GM06990 (cell line): ENCODE measurements around the gene STUM.
A peak's percentile ranks its signal among the peaks of the same experiment; 100 is the strongest.

ENCODE experiments used
- DNase-seq: peaks from one replicate; pipeline ENCODE4 v3.0.0-alpha.2; 2011; ENCODE audit not compliant: insufficient read length; ENCODE audit errors: extremely low read depth
- H3K27me3 ChIP-seq: replicated peaks from 2 replicates; pipeline ENCODE4 v1.6.0; 2011; ENCODE audit warnings: low read length; ENCODE audit not compliant: control insufficient read depth, insufficient read depth
- H3K36me3 ChIP-seq: 2 replicates; pipeline ENCODE4 v1.5.1; 2011; ENCODE audit warnings: low read length; ENCODE audit not compliant: control insufficient read depth, insufficient read depth
- H3K4me3 ChIP-seq: replicated peaks from 2 replicates; pipeline ENCODE4 v1.5.1; 2011; ENCODE audit warnings: low read depth, mild to moderate bottlenecking, control low read depth, low read length
- TF ChIP-seq, protein P1 (sequence below): IDR thresholded peaks from 2 replicates; pipeline ENCODE4 v1.5.1; 2011; ENCODE audit warnings: low read length, control low read depth, mild to moderate bottlenecking, inconsistent platforms; ENCODE audit not compliant: insufficient read depth, poor library complexity, severe bottlenecking

STUM gene

DNA sequence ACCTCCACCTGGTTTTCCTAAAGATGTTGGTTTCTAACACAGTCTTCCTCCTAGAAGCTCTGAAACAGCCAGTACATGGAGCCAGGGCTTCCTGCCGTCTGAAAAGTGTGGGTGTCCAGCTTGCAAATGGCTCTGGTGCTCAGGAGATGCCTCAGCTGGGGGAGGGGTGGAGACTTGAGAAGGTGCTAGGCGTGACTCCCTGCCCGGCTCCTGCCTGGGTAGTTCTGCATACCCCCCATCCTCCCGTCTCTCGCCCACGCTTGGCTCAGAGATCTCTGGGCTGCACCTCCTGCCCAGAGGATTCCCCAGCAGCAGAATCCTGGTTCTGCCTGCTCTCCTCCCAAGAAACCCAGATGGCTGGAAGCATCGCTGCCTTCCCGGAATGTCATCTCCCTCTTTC, 16.9 kb downstream of the STUM start:
- TF ChIP-seq, protein P1, sequence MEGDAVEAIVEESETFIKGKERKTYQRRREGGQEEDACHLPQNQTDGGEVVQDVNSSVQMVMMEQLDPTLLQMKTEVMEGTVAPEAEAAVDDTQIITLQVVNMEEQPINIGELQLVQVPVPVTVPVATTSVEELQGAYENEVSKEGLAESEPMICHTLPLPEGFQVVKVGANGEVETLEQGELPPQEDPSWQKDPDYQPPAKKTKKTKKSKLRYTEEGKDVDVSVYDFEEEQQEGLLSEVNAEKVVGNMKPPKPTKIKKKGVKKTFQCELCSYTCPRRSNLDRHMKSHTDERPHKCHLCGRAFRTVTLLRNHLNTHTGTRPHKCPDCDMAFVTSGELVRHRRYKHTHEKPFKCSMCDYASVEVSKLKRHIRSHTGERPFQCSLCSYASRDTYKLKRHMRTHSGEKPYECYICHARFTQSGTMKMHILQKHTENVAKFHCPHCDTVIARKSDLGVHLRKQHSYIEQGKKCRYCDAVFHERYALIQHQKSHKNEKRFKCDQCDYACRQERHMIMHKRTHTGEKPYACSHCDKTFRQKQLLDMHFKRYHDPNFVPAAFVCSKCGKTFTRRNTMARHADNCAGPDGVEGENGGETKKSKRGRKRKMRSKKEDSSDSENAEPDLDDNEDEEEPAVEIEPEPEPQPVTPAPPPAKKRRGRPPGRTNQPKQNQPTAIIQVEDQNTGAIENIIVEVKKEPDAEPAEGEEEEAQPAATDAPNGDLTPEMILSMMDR = no peak
- Histone ChIP-seq H3K27me3 (peaks cover 2% of the 10 kb centered on the region; the same call in 1 of the 2 replicates), H3K36me3 (no peaks in the 10 kb centered on the region), H3K4me3 (no peak overlapping the region)
- DNase-seq = no peak

DNA sequence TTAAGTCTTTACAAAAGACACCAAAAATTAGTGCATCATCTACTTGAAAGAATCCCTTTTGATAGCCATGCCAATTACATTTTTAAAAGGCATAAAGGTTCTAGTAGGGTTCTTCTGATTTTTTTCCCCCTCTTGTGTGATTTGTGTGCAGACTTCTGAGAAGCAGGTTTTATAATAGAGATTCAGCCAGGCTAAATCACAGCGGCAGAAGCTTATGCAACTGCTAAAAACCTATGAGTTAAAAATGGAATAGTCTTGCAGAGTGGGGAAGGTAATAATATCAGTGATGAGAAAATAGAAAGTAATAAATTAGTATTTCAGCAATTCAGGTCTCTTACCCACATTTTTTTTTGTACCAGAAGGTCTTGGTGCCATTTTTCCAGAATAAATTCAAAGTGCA, 17.7 kb downstream of the STUM start:
- no peak for DNase-seq
- H3K27me3 ChIP-seq = peaks cover 2% of the 10 kb centered on the region; the same call in 1 of the 2 replicates
- H3K4me3 ChIP-seq = no peak overlapping the region
- H3K36me3 ChIP-seq = no peaks in the 10 kb centered on the region
- TF ChIP-seq, protein P1 = no peak

DNA sequence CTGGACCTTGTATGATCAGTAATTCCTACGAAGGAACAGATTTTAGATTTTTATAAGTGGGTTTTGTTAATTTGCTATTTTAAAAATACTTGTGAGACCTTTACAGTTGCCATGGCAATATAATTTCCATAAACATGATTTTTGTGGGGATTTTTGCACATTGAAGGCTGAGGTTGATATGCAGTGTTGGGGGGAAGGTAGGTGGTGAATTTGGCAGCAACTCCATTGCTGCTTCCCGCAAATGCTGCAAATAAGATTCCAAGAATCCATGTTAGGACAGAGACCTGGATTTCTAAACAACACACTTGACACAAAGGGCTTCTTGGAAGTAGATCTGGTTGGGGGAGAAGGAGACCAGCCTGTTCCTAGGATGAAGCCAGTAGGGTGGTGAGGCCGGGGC, 18.2 kb downstream of the STUM start:
- Histone ChIP-seq H3K27me3 (peaks cover 2% of the 10 kb centered on the region; the same call in 1 of the 2 replicates), H3K36me3 (no peaks in the 10 kb centered on the region), H3K4me3 (no peak overlapping the region)
- TF ChIP-seq, protein P1 = no peak
- no peak for DNase-seq

DNA sequence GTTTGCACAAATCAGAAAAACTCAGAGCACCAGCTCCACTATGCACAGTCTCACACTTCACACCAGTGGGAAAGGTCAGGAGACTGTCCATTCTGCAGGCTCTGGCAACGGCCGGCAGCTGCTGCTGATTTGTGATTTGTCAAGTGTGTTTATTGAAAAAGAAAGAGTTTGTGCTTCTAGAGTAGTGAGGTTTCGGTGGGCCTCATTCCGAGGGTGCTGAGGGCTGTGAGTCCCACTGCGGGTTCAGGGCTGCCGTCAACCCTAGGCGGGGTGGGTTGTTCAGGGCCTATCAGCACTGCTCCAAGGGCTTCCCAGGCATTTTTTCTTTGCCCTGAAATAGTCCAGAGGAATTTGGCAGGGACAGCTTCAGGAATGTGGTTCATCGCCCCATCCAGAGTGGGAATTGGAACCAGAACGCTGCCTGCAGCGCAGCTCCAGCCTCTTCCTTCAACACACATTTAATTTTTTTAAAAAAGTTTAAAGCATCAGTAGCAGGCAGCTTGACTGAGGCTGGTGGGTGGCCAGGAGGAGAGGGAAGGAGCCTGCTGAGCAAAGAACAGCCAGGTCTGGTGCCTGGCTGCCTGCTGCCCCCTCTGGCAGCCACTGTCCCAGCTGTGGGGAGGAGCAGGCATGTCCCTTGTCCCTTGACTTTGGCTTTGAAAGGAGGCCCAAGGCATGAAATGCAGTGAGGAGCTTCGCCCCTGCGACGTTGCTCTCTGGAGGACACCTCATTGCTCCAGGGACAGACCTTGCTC, 19.7 kb downstream of the STUM start:
- TF ChIP-seq, protein P1 = peak; percentile 43
- no peak for DNase-seq
- no peaks in the 10 kb centered on the region for H3K36me3 ChIP-seq
- no peak overlapping the region for H3K4me3 ChIP-seq
- peaks cover 2% of the 10 kb centered on the region for H3K27me3 ChIP-seq

DNA sequence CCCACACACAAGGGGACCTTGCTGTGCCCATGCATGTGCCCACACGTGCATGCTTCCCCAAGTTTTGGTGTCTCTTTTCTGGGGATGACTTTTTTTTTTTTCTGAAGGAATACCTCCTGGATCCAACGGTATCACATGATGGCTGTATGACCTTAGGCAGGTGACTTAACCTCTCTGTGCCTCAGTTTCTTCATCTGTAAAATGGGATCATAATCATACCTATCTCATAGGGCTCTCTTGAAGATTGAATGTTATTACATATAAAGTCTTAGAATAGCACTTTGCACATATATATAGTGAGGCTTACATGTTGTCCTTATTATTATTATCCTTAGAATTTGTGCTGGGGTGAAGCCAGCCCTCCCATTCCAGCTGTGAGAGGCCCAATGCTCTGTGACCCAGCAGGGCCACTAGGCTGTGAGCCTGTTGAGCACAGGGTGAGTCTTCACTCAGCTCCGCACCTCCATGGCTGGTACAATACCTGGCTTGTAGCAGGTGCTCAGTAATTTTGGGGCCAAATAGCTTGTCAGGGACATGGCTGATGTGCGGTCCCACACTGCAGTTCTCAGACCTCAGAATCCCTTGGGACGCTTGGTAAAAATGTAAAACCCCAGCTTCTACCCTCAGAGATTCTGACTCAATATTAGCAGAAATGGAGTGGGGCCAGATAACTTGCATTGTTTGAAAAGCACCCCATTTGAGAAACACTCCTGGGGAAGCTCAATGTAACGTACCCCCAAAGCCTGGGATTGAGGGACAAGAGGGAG, 20.6 kb downstream of the STUM start:
- TF ChIP-seq, protein P1 = no peak
- no peaks in the 10 kb centered on the region for H3K36me3 ChIP-seq
- no peak for DNase-seq
- H3K4me3 ChIP-seq = no peak overlapping the region
- peaks cover 2% of the 10 kb centered on the region for H3K27me3 ChIP-seq
